H9 (cell line): Measurements from ENCODE around the gene DPF1. TPM values are rescaled to one million over a fixed set of nuclear protein-coding genes. Genes with fewer than 3 reads are reported as not detected.

ENCODE experiments used
- DNase-seq: peaks from one replicate; pipeline ENCODE4 v3.0.0-alpha.2; 2017
- H2AFZ ChIP-seq: one replicate; pipeline ENCODE4 v1.6.1; 2013; ENCODE audit warnings: mild to moderate bottlenecking, low read length, control low read depth, moderate library complexity
- H2AK5ac ChIP-seq: 2 replicates; pipeline ENCODE4 v1.6.1; 2013; ENCODE audit warnings: low read length, control low read depth, mixed read lengths; ENCODE audit not compliant: insufficient read length
- H2BK120ac ChIP-seq: one replicate; pipeline ENCODE4 v1.6.1; 2013; ENCODE audit warnings: low read depth, mild to moderate bottlenecking, low read length, control low read depth, inconsistent platforms; ENCODE audit not compliant: poor library complexity, severe bottlenecking
- H2BK12ac ChIP-seq: 2 replicates; pipeline ENCODE4 v1.6.1; 2013; ENCODE audit warnings: low read length, control low read depth, mixed read lengths, low read depth; ENCODE audit not compliant: insufficient read length
- H2BK15ac ChIP-seq: 2 replicates; pipeline ENCODE4 v1.6.1; 2013; ENCODE audit warnings: low read depth, low read length, control low read depth
- H2BK20ac ChIP-seq: one replicate; pipeline ENCODE4 v1.6.1; 2013; ENCODE audit warnings: low read depth, mild to moderate bottlenecking, low read length, control low read depth, inconsistent platforms; ENCODE audit not compliant: poor library complexity, severe bottlenecking
- H2BK5ac ChIP-seq: 2 replicates; pipeline ENCODE4 v1.6.1; 2013; ENCODE audit warnings: low read length, control low read depth, mixed read lengths; ENCODE audit not compliant: insufficient read length
- H3K14ac ChIP-seq: 2 replicates; pipeline ENCODE4 v1.6.1; 2013; ENCODE audit warnings: low read length, control low read depth; ENCODE audit not compliant: insufficient read depth
- H3K18ac ChIP-seq: 2 replicates; pipeline ENCODE4 v1.6.1; 2013; ENCODE audit warnings: low read depth, mild to moderate bottlenecking, mixed read lengths, low read length, control low read depth; ENCODE audit not compliant: insufficient read length
- H3K23ac ChIP-seq: 2 replicates; pipeline ENCODE4 v1.6.1; 2013; ENCODE audit warnings: low read length, control low read depth, mixed read lengths, low read depth; ENCODE audit not compliant: insufficient read length
- H3K23me2 ChIP-seq: 2 replicates; pipeline ENCODE4 v1.6.1; 2013; ENCODE audit warnings: low read depth, mild to moderate bottlenecking, mixed read lengths, low read length, control low read depth; ENCODE audit not compliant: insufficient read length, poor library complexity, severe bottlenecking
- H3K27ac ChIP-seq: 2 replicates; pipeline ENCODE4 v1.5.1; 2013; ENCODE audit warnings: low read length, control low read depth, mixed read lengths, low read depth; ENCODE audit not compliant: insufficient read length
- H3K27me3 ChIP-seq: 2 replicates; pipeline ENCODE4 v1.6.1; 2013; ENCODE audit warnings: low read length, control low read depth, inconsistent platforms; ENCODE audit not compliant: insufficient read depth
- H3K4ac ChIP-seq: 2 replicates; pipeline ENCODE4 v1.6.1; 2013; ENCODE audit warnings: low read depth, mild to moderate bottlenecking, control low read depth, inconsistent platforms, low read length, moderate library complexity
- H3K4me1 ChIP-seq: 2 replicates; pipeline ENCODE4 v1.6.1; 2013; ENCODE audit warnings: low read length, control low read depth, inconsistent platforms; ENCODE audit not compliant: insufficient read depth
- H3K4me2 ChIP-seq: 2 replicates; pipeline ENCODE4 v1.6.1; 2013; ENCODE audit warnings: low read length, control low read depth, mixed read lengths; ENCODE audit not compliant: insufficient read length, insufficient read depth
- H3K56ac ChIP-seq: 2 replicates; pipeline ENCODE4 v1.6.1; 2013; ENCODE audit warnings: low read depth, mild to moderate bottlenecking, mixed read lengths, low read length, control low read depth; ENCODE audit not compliant: insufficient read length
- H3K79me1 ChIP-seq: 2 replicates; pipeline ENCODE4 v1.6.1; 2013; ENCODE audit warnings: low read depth, mild to moderate bottlenecking, moderate library complexity, low read length, control low read depth, inconsistent platforms; ENCODE audit not compliant: insufficient read depth, poor library complexity, severe bottlenecking
- H3K79me2 ChIP-seq: 2 replicates; pipeline ENCODE4 v1.6.1; 2013; ENCODE audit warnings: low read length, control low read depth, inconsistent platforms; ENCODE audit not compliant: insufficient read depth
- H3K9ac ChIP-seq: 2 replicates; pipeline ENCODE4 v1.6.1; 2013; ENCODE audit warnings: low read length, control low read depth, mixed read lengths; ENCODE audit not compliant: insufficient read length; ENCODE audit errors: extremely low read depth
- H3K9me3 ChIP-seq: one replicate; pipeline ENCODE4 v1.6.1; 2013; ENCODE audit warnings: low read depth, low read length, inconsistent platforms; ENCODE audit not compliant: control insufficient read depth
- H3T11ph ChIP-seq: one replicate; pipeline ENCODE4 v1.6.1; 2013; ENCODE audit warnings: mild to moderate bottlenecking, low read length, control low read depth, inconsistent platforms
- H4K20me1 ChIP-seq: one replicate; pipeline ENCODE4 v1.6.1; 2013; ENCODE audit not compliant: control insufficient read depth, insufficient read length, insufficient read depth
- H4K5ac ChIP-seq: 2 replicates; pipeline ENCODE4 v1.6.1; 2013; ENCODE audit warnings: low read depth, mild to moderate bottlenecking, mixed read lengths, low read length, control low read depth; ENCODE audit not compliant: insufficient read length
- H4K8ac ChIP-seq: replicated peaks from 2 replicates; pipeline ENCODE4 v1.6.1; 2013; ENCODE audit warnings: low read length, control low read depth, mixed read lengths, low read depth; ENCODE audit not compliant: insufficient read length
- H4K91ac ChIP-seq: 2 replicates; pipeline ENCODE4 v1.6.1; 2013; ENCODE audit warnings: low read depth, mild to moderate bottlenecking, moderate library complexity, mixed read lengths, low read length, control low read depth; ENCODE audit not compliant: insufficient read length
- H3K27ac Mint-ChIP-seq, 3 experiments: 2 replicates in 2 of 3; 3 replicates in 1 of 3; pipeline ENCODE4 v1.8.0; 2020 to 2021; ENCODE audit warnings: mixed read lengths in 3 of 3, mild to moderate bottlenecking in 1 of 3, moderate library complexity in 1 of 3
- H3K27me3 Mint-ChIP-seq: 2 replicates; pipeline ENCODE4 v1.8.0; 2021; ENCODE audit warnings: low read depth, mild to moderate bottlenecking, moderate library complexity, mixed read lengths
- H3K36me3 Mint-ChIP-seq, 3 experiments: 2 replicates in 2 of 3; 3 replicates in 1 of 3; pipeline ENCODE4 v1.8.0; 2020 to 2021; ENCODE audit warnings: low read depth in 3 of 3, mixed read lengths in 3 of 3; ENCODE audit not compliant: insufficient read depth in 1 of 3
- H3K4me1 Mint-ChIP-seq, 2 experiments: 2 replicates each; pipeline ENCODE4 v1.8.0; 2020; ENCODE audit warnings: mixed read lengths in 2 of 2
- H3K4me3 Mint-ChIP-seq, 2 experiments: 2 replicates in 1 of 2; 3 replicates in 1 of 2; pipeline ENCODE4 v1.8.0; 2020 to 2021; ENCODE audit warnings: mild to moderate bottlenecking in 2 of 2, mixed read lengths in 2 of 2, moderate library complexity in 1 of 2
- H3K9me3 Mint-ChIP-seq, 2 experiments: 2 replicates in 1 of 2; 3 replicates in 1 of 2; pipeline ENCODE4 v1.8.0; 2020; ENCODE audit warnings: mild to moderate bottlenecking in 2 of 2, mixed read lengths in 2 of 2, moderate library complexity in 1 of 2
- WGBS: extraction: QIAGEN DNeasy Blood & Tissue Kit; methylation state at CpG from one replicate; pipeline ENCODE4 v1.1.7; 2013; ENCODE audit warnings: missing lambda C conversion rate, low lambda C conversion rate, mixed read lengths; ENCODE audit not compliant: insufficient read length; ENCODE audit errors: extremely low coverage; 5-methylcytosine and 5-hydroxymethylcytosine counted together
- total RNA-seq: library from RNA; stranded (reverse); gene quantifications from 2 replicates; pipeline ENCODE4 v1.2.1, GENCODE V29; 2021
- TF ChIP-seq, protein P1 (sequence below): fragments of 200-600 bp; sonication (generic); conservative IDR thresholded peaks from 3 replicates; pipeline ENCODE4 v1.8.0; 2021; ENCODE audit warnings: antibody characterized with exemption, mild to moderate bottlenecking

The DPF1 gene
- total RNA-seq, 1 experiment from 2014 or later, result 12.0 TPM

DNA sequence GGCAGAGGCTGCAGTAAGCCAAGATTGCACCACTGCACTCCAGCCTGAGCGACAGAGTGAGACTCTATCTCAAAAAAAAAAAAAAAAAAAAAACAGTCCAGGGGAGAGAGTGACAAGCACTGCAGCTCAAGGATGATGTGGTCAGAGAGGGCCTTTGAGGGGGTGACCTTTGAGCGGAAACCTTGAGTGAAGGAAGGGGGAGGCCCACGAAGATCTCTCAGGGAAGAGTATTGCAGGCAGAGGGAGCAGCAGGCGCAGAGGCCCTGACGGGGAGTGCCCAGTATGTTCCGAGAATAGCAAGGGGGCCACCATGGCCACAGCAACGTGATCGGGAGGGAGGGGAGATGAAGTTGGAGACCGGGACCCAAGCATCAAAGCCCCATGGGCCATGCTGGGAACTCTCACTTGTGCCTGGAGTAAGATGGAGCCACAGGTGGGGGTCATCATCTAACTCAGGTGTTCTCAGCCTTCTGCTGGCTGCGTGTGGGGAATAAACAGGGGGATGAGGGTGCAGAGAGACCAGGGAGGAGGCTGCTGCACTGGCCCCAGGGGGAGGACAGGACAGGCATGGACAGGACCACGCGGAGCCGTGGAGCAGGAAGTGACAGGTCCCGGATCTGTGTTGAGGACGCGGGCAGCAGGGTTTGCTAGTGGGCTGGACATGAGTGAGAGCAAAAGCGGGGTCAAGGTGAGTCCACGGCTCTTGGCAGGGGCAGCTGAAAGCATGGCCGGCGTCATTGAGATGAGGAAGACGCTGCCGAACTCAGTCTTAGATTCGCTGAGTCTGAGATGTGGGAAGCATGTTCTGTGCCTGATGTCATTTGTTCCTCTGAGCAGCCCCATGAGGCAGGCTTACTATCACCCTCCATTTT is 60.4 kb downstream of the DPF1 start:
- Histone ChIP-seq H2BK20ac (no peak overlapping the region), H3T11ph (no peak overlapping the region), H3K79me2 (no peaks in the 10 kb centered on the region), H2AK5ac (no peak overlapping the region), H3K14ac (no peak overlapping the region), H3K27ac (no peak overlapping the region), H2AFZ (no peak overlapping the region), H3K4me2 (no peak overlapping the region), H3K4ac (no peak overlapping the region), H3K23ac (no peak overlapping the region), H2BK12ac (no peak overlapping the region), H4K20me1 (no peaks in the 10 kb centered on the region), H3K9me3 (peaks cover 12% of the 10 kb centered on the region), H4K8ac (no peak overlapping the region), H2BK120ac (no peak overlapping the region), H2BK15ac (no peak overlapping the region), H3K4me1 (peaks cover under 1% of the 10 kb centered on the region; the same call in 1 of the 2 replicates), H3K23me2 (no peaks in the 10 kb centered on the region), H3K9ac (no peak overlapping the region), H3K56ac (no peak overlapping the region), H4K5ac (no peak overlapping the region), H3K18ac (no peak overlapping the region), H3K79me1 (no peaks in the 10 kb centered on the region), H4K91ac (no peak overlapping the region), H2BK5ac (no peak overlapping the region), H3K27me3 (no peaks in the 10 kb centered on the region)
- H3K36me3 Mint-ChIP-seq, result peaks cover 38 to 64% (median 49%) of the 10 kb centered on the region in 3 experiments
- H3K4me1 Mint-ChIP-seq, result peaks cover 5% of the 10 kb centered on the region in 2 experiments
- no CpG with 5 or more reads among the region's 23 CpGs for WGBS
- peak overlapping the region; percentile 49 to 67 (median 66); a peak in 3 of 7 replicates for H3K27ac Mint-ChIP-seq
- no peaks in the 10 kb centered on the region for H3K27me3 Mint-ChIP-seq
- DNase-seq, result no peak
- TF ChIP-seq, protein P1, sequence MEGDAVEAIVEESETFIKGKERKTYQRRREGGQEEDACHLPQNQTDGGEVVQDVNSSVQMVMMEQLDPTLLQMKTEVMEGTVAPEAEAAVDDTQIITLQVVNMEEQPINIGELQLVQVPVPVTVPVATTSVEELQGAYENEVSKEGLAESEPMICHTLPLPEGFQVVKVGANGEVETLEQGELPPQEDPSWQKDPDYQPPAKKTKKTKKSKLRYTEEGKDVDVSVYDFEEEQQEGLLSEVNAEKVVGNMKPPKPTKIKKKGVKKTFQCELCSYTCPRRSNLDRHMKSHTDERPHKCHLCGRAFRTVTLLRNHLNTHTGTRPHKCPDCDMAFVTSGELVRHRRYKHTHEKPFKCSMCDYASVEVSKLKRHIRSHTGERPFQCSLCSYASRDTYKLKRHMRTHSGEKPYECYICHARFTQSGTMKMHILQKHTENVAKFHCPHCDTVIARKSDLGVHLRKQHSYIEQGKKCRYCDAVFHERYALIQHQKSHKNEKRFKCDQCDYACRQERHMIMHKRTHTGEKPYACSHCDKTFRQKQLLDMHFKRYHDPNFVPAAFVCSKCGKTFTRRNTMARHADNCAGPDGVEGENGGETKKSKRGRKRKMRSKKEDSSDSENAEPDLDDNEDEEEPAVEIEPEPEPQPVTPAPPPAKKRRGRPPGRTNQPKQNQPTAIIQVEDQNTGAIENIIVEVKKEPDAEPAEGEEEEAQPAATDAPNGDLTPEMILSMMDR, result no peak
- H3K9me3 Mint-ChIP-seq, result peaks cover 8 to 18% of the 10 kb centered on the region in 2 experiments
- peak overlapping the region in 1 of 2 experiments; percentile 5; a peak in 1 of 5 replicates for H3K4me3 Mint-ChIP-seq
